ENCODE data around the gene ADO.
"Not testable (repeated sequence)": the region's sequence is repeated elsewhere in the genome, so short reads cannot be mapped to it uniquely, and the experiment has no call there.

- not testable (repeated sequence) for TF ChIP-seq PREB (CRISPR knock-in tag; IDR thresholded peaks at IDR 0.05); FOXM1 (IDR thresholded peaks at IDR 0.05; ENCODE audit: low read depth); FOXM1 (CRISPR knock-in tag; IDR thresholded peaks at IDR 0.05; ENCODE audit: low read depth)
Measured at GRCh38 chr10:62788285-62788684, 16.2 kb upstream of the ADO start.

Measured in K562 (cell line).